Measurements from ENCODE around the gene HBZ.
"Not testable (repeated sequence)": the region's sequence is repeated elsewhere in the genome, so short reads cannot be mapped to it uniquely, and the experiment has no call there.

The HBZ gene

GRCh38 chr16:138049-138417 lies 14.4 kb upstream of the HBZ start:
- DNase-seq, result no peak

- no peak for DNase-seq
Measured at GRCh38 chr16:140175-140857, 12.1 kb upstream of the HBZ start.

GRCh38 chr16:142405-142967 lies 10.0 kb upstream of the HBZ start:
- DNase-seq, result no peak

GRCh38 chr16:143047-143446 lies 9.4 kb upstream of the HBZ start:
- DNase-seq, result no peak

GRCh38 chr16:143456-143855 lies 9.0 kb upstream of the HBZ start:
- DNase-seq, result no peak

- DNase-seq, result no peak
Measured at GRCh38 chr16:144797-145252, 7.6 kb upstream of the HBZ start.

- no peak for DNase-seq
Measured at GRCh38 chr16:146646-147045, 5.8 kb upstream of the HBZ start.

GRCh38 chr16:149024-149660 lies 3.3 kb upstream of the HBZ start:
- DNase-seq, result no peak

- DNase-seq, result not testable (repeated sequence)
Measured at GRCh38 chr16:153129-153521, 681 bp downstream of the HBZ start.

- not testable (repeated sequence) for DNase-seq
Measured at GRCh38 chr16:153550-154216, 1.2 kb downstream of the HBZ start.

- DNase-seq, result peak; percentile 48 to 51
Measured at GRCh38 chr16:154217-155030, 2.0 kb downstream of the HBZ start.

GRCh38 chr16:155031-155398 lies 2.6 kb downstream of the HBZ start:
- no peak for DNase-seq

- no peak for DNase-seq
Measured at GRCh38 chr16:159136-159849, 6.8 kb downstream of the HBZ start.

GRCh38 chr16:160242-160641 lies 7.8 kb downstream of the HBZ start:
- DNase-seq, result not testable (repeated sequence)

- no peak for DNase-seq
Measured at GRCh38 chr16:160691-161190, 8.3 kb downstream of the HBZ start.

GRCh38 chr16:162271-162991 lies 10.0 kb downstream of the HBZ start:
- DNase-seq, result no peak

GRCh38 chr16:163139-163538 lies 10.7 kb downstream of the HBZ start:
- not testable (repeated sequence) for DNase-seq

GRCh38 chr16:163696-164095 lies 11.3 kb downstream of the HBZ start:
- DNase-seq, result not testable (repeated sequence)

GRCh38 chr16:164134-164823 lies 11.8 kb downstream of the HBZ start:
- DNase-seq, result not testable (repeated sequence)

GRCh38 chr16:164827-165538 lies 12.5 kb downstream of the HBZ start:
- DNase-seq, result no peak

Measured in NCI-H1930 (cell line).